Regular cardiac myocyte (primary cell): ENCODE results near the gene ZNF157. TPM values are rescaled to one million over a fixed set of nuclear protein-coding genes. Genes with fewer than 3 reads are reported as not detected.

Experiments used
- total RNA-seq: library from RNA; depleted of rRNA; stranded (reverse); fragments of >200 nt; gene quantifications from 2 replicates; pipeline ENCODE4 v1.2.3, GENCODE V29; 2014

ZNF157 gene
- under 0.01 and 0.28 TPM in 2 replicates for total RNA-seq

DNA sequence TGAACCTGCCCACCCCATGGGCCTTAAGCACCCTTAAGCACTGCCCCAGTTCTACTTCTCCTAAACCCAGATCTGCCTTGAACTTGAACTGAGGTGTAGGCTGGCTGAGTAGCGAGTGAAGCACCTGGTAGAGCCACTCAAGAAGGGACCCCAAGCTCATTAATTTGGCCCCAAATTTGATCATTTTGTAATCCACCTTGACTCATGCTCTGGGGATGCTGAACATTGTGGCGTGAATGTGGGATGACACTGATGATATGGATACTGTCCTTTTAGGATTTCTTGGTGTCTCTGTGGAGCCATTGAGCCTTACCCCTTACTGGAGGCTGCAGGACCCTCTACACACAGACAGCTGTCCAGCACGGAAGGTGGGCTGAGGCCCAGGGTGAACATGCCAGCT is at the start of gene ZNF157:
ZNF157 (plus strand) TSS at position 301 of the 400 bp plus-strand sequence; CDS start at position 392, 91 bp downstream.

Other genes starting within 250 kb of the ZNF157 start
- gene NDUFB11, start 225.9 kb upstream of the ZNF157 start, total RNA-seq, result 51.0 and 57.7 TPM in 2 replicates
- gene RBM10, start 225.4 kb upstream of the ZNF157 start, total RNA-seq, result 39.7 and 73.2 TPM in 2 replicates
- 93.9 and 154 TPM in 2 replicates for gene UBA1, start 176.7 kb upstream of the ZNF157 start, total RNA-seq
- gene CDK16, start 151.9 kb upstream of the ZNF157 start, total RNA-seq, result 65.0 and 69.1 TPM in 2 replicates
- 42.3 and 55.6 TPM in 2 replicates for gene USP11, start 137.6 kb upstream of the ZNF157 start, total RNA-seq
- gene ZNF41, start 112.6 kb downstream of the ZNF157 start, total RNA-seq, result 4.2 and 7.1 TPM in 2 replicates
- 14.7 and 15.9 TPM in 2 replicates for gene ARAF, start 190.6 kb downstream of the ZNF157 start, total RNA-seq
- gene TIMP1, start 211.9 kb downstream of the ZNF157 start, total RNA-seq, result 373 and 1,457 TPM in 2 replicates
- under 0.01 and 0.28 TPM in 2 replicates for gene SYN1, start 249.3 kb downstream of the ZNF157 start, total RNA-seq